Measurements from ENCODE around the gene USP24.
"Not testable (repeated sequence)": the region's sequence is repeated elsewhere in the genome, so short reads cannot be mapped to it uniquely, and the experiment has no call there.

Gene USP24

GRCh38 chr1:55026682-55027081 is 188.5 kb downstream of the USP24 start:
- FAIRE-seq = not testable (repeated sequence)

- not testable (repeated sequence) for FAIRE-seq
Observed at GRCh38 chr1:55024163-55024562, 191.0 kb downstream of the USP24 start.

GRCh38 chr1:55021942-55022546 is 193.1 kb downstream of the USP24 start:
- FAIRE-seq = no peak

DNA sequence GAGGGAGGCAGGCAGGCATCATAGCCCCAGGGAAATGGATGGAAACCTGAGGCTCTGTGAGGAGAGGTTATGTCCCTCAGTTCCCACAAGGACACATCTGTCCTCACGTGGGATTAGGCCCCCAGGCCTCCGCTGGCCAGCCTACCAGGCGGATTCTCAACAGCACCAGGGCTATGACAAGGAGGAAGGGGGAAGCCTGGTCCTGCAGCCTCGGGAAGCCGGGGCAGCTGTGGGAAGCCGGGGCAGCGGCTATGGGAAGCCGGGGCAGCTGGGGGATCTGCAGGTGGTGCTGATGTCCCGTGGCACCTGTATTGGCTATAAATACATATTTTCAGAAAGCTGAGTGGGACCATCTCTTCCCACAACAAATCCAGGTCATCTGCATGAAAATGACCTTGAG is 196.8 kb downstream of the USP24 start:
- no peak for FAIRE-seq

All from TTC549 (cell line).